HepG2 (cell line): ENCODE data around the gene CSH1. TPM values are rescaled to one million over a fixed set of nuclear protein-coding genes. Genes with fewer than 3 reads are reported as not detected.

Experiments
- AFF4 ChIP-seq: sonication (generic); formaldehyde crosslinking; IDR thresholded peaks from 2 replicates; pipeline ENCODE4 v1.4.0; 2020; ENCODE audit warnings: missing genetic modification reagents
- CEBPZ ChIP-seq: IDR thresholded peaks from 2 replicates; pipeline ENCODE4 v1.6.1; 2012; ENCODE audit warnings: low read length, improper control_type of control experiment
- KLF11 ChIP-seq: IDR thresholded peaks from 2 replicates; pipeline ENCODE4 v1.6.1; 2016; ENCODE audit warnings: missing compliant biosample characterization
- MAZ ChIP-seq, 2 experiments: sonication (generic) in 1 of 2; formaldehyde crosslinking in 1 of 2; IDR thresholded peaks; 2 replicates each; pipeline versions ENCODE4 v1.5.0 to v1.6.1; 2012 to 2020; ENCODE audit warnings: low read depth in 2 of 2, mild to moderate bottlenecking in 2 of 2, borderline replicate concordance in 1 of 2, improper control_type of control experiment in 1 of 2, low read length in 1 of 2, missing genetic modification reagents in 1 of 2, moderate library complexity in 1 of 2
- MXD3 ChIP-seq: IDR thresholded peaks from 2 replicates; pipeline ENCODE4 v1.6.1; 2016; ENCODE audit warnings: mild to moderate bottlenecking, missing biosample characterization, missing genetic modification reagents
- STAT5B ChIP-seq: sonication (generic); formaldehyde crosslinking; IDR thresholded peaks from 2 replicates; pipeline ENCODE4 v1.4.0; 2020; ENCODE audit warnings: missing genetic modification reagents
- THRA ChIP-seq: sonication (generic); formaldehyde crosslinking; IDR thresholded peaks from 2 replicates; pipeline ENCODE4 v1.4.0; 2020; ENCODE audit warnings: missing genetic modification reagents, borderline replicate concordance
- ZNF275 ChIP-seq: sonication (generic); formaldehyde crosslinking; IDR thresholded peaks from 2 replicates; pipeline ENCODE4 v1.8.0; 2022; ENCODE audit warnings: missing genetic modification reagents, mild to moderate bottlenecking, inconsistent platforms, borderline replicate concordance
- ZNF512 ChIP-seq: sonication (generic); formaldehyde crosslinking; IDR thresholded peaks from 2 replicates; pipeline ENCODE4 v1.4.0; 2020; ENCODE audit warnings: mild to moderate bottlenecking, missing genetic modification reagents
- ZNF512B ChIP-seq: sonication (generic); formaldehyde crosslinking; IDR thresholded peaks from 2 replicates; pipeline ENCODE4 v1.5.1; 2020; ENCODE audit warnings: missing genetic modification reagents, mild to moderate bottlenecking, borderline replicate concordance
- ZNF577 ChIP-seq: sonication (generic); formaldehyde crosslinking; IDR thresholded peaks from 2 replicates; pipeline ENCODE4 v1.4.0; 2020; ENCODE audit warnings: mild to moderate bottlenecking, low read depth, missing genetic modification reagents, borderline replicate concordance
- ZNF788 ChIP-seq: sonication (generic); formaldehyde crosslinking; IDR thresholded peaks from 2 replicates; pipeline ENCODE4 v1.5.0; 2020; ENCODE audit warnings: mild to moderate bottlenecking, missing genetic modification reagents, borderline replicate concordance
- polyA plus RNA-seq, 8 experiments: library from polyadenylated mRNA; depleted of rRNA in 3 of 8; stranded (reverse) in 7 of 8; unstranded in 1 of 8; fragments of >200 nt; fragmentation: Illumina TruSeq in 4 of 8; extraction: Trizol in 4 of 8; gene quantifications; 2 replicates each; pipeline versions ENCODE4 v1.2.1 to v1.2.3, GENCODE V29; 2011 to 2016; ENCODE audit warnings: low read depth in 4 of 8, missing spikeins in 1 of 8, mixed read lengths in 1 of 8; ENCODE audit not compliant: insufficient read depth in 1 of 8
- total RNA-seq, 5 experiments: library from RNA; depleted of rRNA; stranded (reverse); fragments of >200 nt; fragmentation: Illumina TruSeq; extraction: Trizol; gene quantifications; 2 replicates each; pipeline ENCODE4 v1.2.3, GENCODE V29; 2016; ENCODE audit warnings: low read depth in 1 of 5

The CSH1 gene
- total and polyA plus RNA-seq, 2 of the 13 experiments (the other 11 are each of a cell fraction or from before 2014, with no cell fraction given): not detected

GRCh38 chr17:63854709-63855108 is 41.7 kb downstream of the CSH1 start (continued):
- TF ChIP-seq ZNF512 (CRISPR knock-in tag): no peak
- TF ChIP-seq MAZ (IDR thresholded peaks at IDR 0.05; ENCODE audit: borderline replicate concordance, low read depth, low read length): no peak
- TF ChIP-seq MAZ (CRISPR knock-in tag; IDR thresholded peaks at IDR 0.05; ENCODE audit: low read depth): no peak
- TF ChIP-seq CEBPZ: no peak
- TF ChIP-seq ZNF788 (CRISPR knock-in tag): no peak; the same call in 1 of the 2 replicates
- no peak for TF ChIP-seq ZNF512B (CRISPR knock-in tag)
- no peak for TF ChIP-seq ZNF275 (CRISPR knock-in tag)
- TF ChIP-seq AFF4 (CRISPR knock-in tag): no peak
- TF ChIP-seq KLF11 (CRISPR knock-in tag): 0 out of 2 replicates have a peak, but pooled peaks have one; percentile 42
- 0 out of 2 replicates have a peak, but pooled peaks have one; percentile 37 for TF ChIP-seq THRA (CRISPR knock-in tag)
- TF ChIP-seq MXD3 (CRISPR knock-in tag): no peak
- TF ChIP-seq ZNF577 (CRISPR knock-in tag): no peak
- no peak for TF ChIP-seq STAT5B
